Peyer's patch (tissue), 4 donors: ENCODE data around the gene TMEM175.

ENCODE experiments used
- CTCF ChIP-seq, 6 experiments: fragments of 450-650 bp in 4 of 6; fragments of 200-600 bp in 2 of 6; sonication (generic) in 1 of 6; IDR thresholded peaks; one replicate each; pipeline ENCODE4 v1.5.1; 2017 to 2019; ENCODE audit warnings: antibody characterized with exemption in 6 of 6, mild to moderate bottlenecking in 3 of 6, moderate library complexity in 1 of 6
- POLR2A ChIP-seq, 2 donors: fragments of 450-650 bp; IDR thresholded peaks; one replicate each; pipeline ENCODE4 v1.5.1; 2017; ENCODE audit warnings: antibody characterized with exemption in 2 of 2, mild to moderate bottlenecking in 2 of 2, moderate library complexity in 2 of 2

DNA sequence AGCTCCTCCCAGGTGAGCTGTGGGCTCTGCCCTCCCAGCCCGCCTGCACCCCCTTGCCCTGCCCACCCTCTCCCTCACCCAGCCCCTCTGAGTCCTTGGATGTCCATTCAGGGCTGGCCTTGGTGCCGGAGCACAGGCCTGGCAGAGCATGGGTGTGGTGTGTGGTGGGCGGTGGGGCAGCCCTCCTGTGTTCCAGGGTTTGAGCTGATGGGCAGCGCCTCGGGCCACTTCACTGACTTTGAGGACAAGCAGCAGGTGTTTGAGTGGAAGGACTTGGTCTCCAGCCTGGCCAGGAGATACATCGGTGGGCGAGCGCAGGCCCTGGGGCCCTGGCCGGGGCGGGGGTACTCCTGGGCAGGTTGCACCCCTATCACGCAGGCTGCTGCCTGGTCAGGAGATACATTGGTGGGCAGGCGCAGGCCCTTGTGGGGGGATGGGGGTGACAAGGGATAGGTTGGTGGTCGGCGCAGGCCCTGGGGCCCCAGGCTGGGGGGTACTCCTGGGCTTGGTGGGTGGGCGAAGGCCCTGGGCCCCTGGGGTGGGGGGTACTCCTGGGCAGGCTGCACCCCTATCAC lies 68.5 kb downstream of the TMEM175 start:
- TF ChIP-seq POLR2A (IDR thresholded peaks at IDR 0.05) (no peak), CTCF (IDR thresholded peaks at IDR 0.05) (no peak)
